MCF 10A (cell line): ENCODE measurements around the gene TPRG1. TPM values are rescaled to one million over a fixed set of nuclear protein-coding genes. Genes with fewer than 3 reads are reported as not detected.
A peak's percentile ranks its signal among the peaks of the same experiment; 100 is the strongest.

Experiments used
- BruUV-seq: library from RNA; stranded (reverse); fragments of 400-500 nt; replicated peaks from 2 replicates; lab custom pipeline; 2021; lab: Mats Ljungman, UMichigan
- CTCF ChIA-PET: fragments of 300-600 bp; sonication (Branson Sonifier 250); formaldehyde crosslinking; extraction: SDS; loops from one replicate; lab custom pipeline; 2021; ENCODE audit warnings: antibody characterized with exemption, inconsistent platforms; lab: Yijun Ruan, JAX
- POLR2A ChIA-PET: fragments of 300-600, 350-650 bp; sonication (Branson Sonifier 250); formaldehyde crosslinking; extraction: SDS; loops from one replicate; lab custom pipeline; 2020; ENCODE audit warnings: antibody characterized with exemption, inconsistent platforms; lab: Yijun Ruan, JAX
- DNase-seq: peaks from one replicate; pipeline ENCODE4 v3.0.0-alpha.2; 2018; ENCODE audit not compliant: unreplicated experiment
- H3K27ac Mint-ChIP-seq: one replicate; pipeline ENCODE4 v1.8.0; 2022; ENCODE audit warnings: mild to moderate bottlenecking, low read depth, mixed read lengths; ENCODE audit not compliant: unreplicated experiment
- H3K27me3 Mint-ChIP-seq: one replicate; pipeline ENCODE4 v1.8.0; 2022; ENCODE audit warnings: mixed read lengths; ENCODE audit not compliant: insufficient read depth, unreplicated experiment
- H3K36me3 Mint-ChIP-seq: one replicate; pipeline ENCODE4 v1.8.0; 2022; ENCODE audit warnings: mild to moderate bottlenecking, moderate library complexity, mixed read lengths; ENCODE audit not compliant: insufficient read depth, unreplicated experiment
- H3K4me1 Mint-ChIP-seq: one replicate; pipeline ENCODE4 v1.8.0; 2022; ENCODE audit warnings: mixed read lengths; ENCODE audit not compliant: insufficient read depth, unreplicated experiment
- H3K4me3 Mint-ChIP-seq: one replicate; pipeline ENCODE4 v1.8.0; 2022; ENCODE audit warnings: mild to moderate bottlenecking, moderate library complexity, mixed read lengths; ENCODE audit not compliant: unreplicated experiment
- H3K9me3 Mint-ChIP-seq: one replicate; pipeline ENCODE4 v1.8.0; 2022; ENCODE audit warnings: mixed read lengths; ENCODE audit not compliant: unreplicated experiment
- CTCF ChIP-seq: fragments of 200-600 bp; IDR thresholded peaks from one replicate; pipeline ENCODE4 v1.8.0; 2022; ENCODE audit warnings: antibody characterized with exemption, mild to moderate bottlenecking; ENCODE audit not compliant: unreplicated experiment
- intact Hi-C: fragments of 100-400 bp; cut with micrococcal nuclease; formaldehyde crosslinking; loops from 2 replicates; pipeline ENCODE4 v1.14.1; 2022
- total RNA-seq: library from RNA; stranded (reverse); gene quantifications from 2 replicates; pipeline ENCODE4 v1.2.3, GENCODE V29; 2022

The TPRG1 gene
- total RNA-seq, 1 experiment from 2014 or later: 2.0 TPM

- Mint-ChIP-seq H3K4me1 (no peaks in the 10 kb centered on the region), H3K27me3 (no peaks in the 10 kb centered on the region), H3K9me3 (peaks cover 15% of the 10 kb centered on the region), H3K27ac (no peak overlapping the region), H3K36me3 (no peaks in the 10 kb centered on the region), H3K4me3 (no peak overlapping the region)
- no TSS peak for BruUV-seq
- POLR2A ChIA-PET: no interaction called here
- DNase-seq: no peak
- no peak for TF ChIP-seq CTCF
- intact Hi-C loops: no loop called here
- CTCF ChIA-PET: no interaction called here
Measured at GRCh38 chr3:189192725-189193124, 21.0 kb downstream of the TPRG1 start.

- Mint-ChIP-seq H3K27me3 (no peaks in the 10 kb centered on the region), H3K36me3 (no peaks in the 10 kb centered on the region), H3K9me3 (peaks cover 22% of the 10 kb centered on the region), H3K4me1 (no peaks in the 10 kb centered on the region), H3K4me3 (no peak overlapping the region), H3K27ac (no peak overlapping the region)
- TF ChIP-seq CTCF: no peak
- no TSS peak for BruUV-seq
- ChIA-PET POLR2A (no interaction called here), CTCF (interaction anchor here (1.1 kb wide), 1 partner anchor 1212 kb away, joined by 4 read pairs; no protein-coding TSS in a partner anchor)
- intact Hi-C loops: no loop called here
- DNase-seq: peak; percentile 4
Measured at GRCh38 chr3:189195302-189195701, 23.5 kb downstream of the TPRG1 start.

GRCh38 chr3:189202106-189202505 lies 30.3 kb downstream of the TPRG1 start:
- intact Hi-C loops: no loop called here
- no peaks in the 10 kb centered on the region for H3K4me1 Mint-ChIP-seq
- ChIA-PET CTCF (interaction anchor here (1.0 kb wide), 1 partner anchor 8 kb away, joined by 4 read pairs; no protein-coding TSS in a partner anchor), POLR2A (interaction anchor here (0.7 kb wide), 1 partner anchor 16 kb away, joined by 3 read pairs; no protein-coding TSS in a partner anchor)
- peaks cover 12% of the 10 kb centered on the region for H3K9me3 Mint-ChIP-seq
- H3K4me3 Mint-ChIP-seq: no peak overlapping the region
- H3K27ac Mint-ChIP-seq: no peak overlapping the region
- DNase-seq: no peak
- no TSS peak for BruUV-seq
- no peaks in the 10 kb centered on the region for H3K27me3 Mint-ChIP-seq
- no peaks in the 10 kb centered on the region for H3K36me3 Mint-ChIP-seq
- TF ChIP-seq CTCF: no peak

- Mint-ChIP-seq H3K9me3 (peaks cover 7% of the 10 kb centered on the region), H3K36me3 (no peaks in the 10 kb centered on the region), H3K4me1 (no peaks in the 10 kb centered on the region), H3K27ac (no peak overlapping the region), H3K27me3 (no peaks in the 10 kb centered on the region), H3K4me3 (no peak overlapping the region)
- DNase-seq: no peak
- ChIA-PET CTCF (interaction anchor here (1.0 kb wide), 1 partner anchor 8 kb away, joined by 4 read pairs; no protein-coding TSS in a partner anchor), POLR2A (interaction anchor here (0.7 kb wide), 1 partner anchor 16 kb away, joined by 3 read pairs; no protein-coding TSS in a partner anchor)
- intact Hi-C loops: no loop called here
- TF ChIP-seq CTCF: no peak
- no TSS peak for BruUV-seq
Measured at GRCh38 chr3:189202583-189202982, 30.8 kb downstream of the TPRG1 start.
